Fibroblast of lung (primary cell): ENCODE data around the gene SYNPR.

Experiments used
- CTCF ChIP-seq, 2 donors: IDR thresholded peaks in 1 of 2; conservative IDR thresholded peaks in 1 of 2; 1 replicate in 1 of 2; 2 replicates in 1 of 2; pipeline ENCODE4 v1.5.1; 2011 to 2012; ENCODE audit warnings: low read length in 2 of 2, control low read depth in 1 of 2, inconsistent platforms in 1 of 2, low read depth in 1 of 2, mild to moderate bottlenecking in 1 of 2
- EZH2 ChIP-seq: IDR thresholded peaks from 2 replicates; pipeline ENCODE4 v1.5.1; 2012; ENCODE audit warnings: low read length, control low read depth, mild to moderate bottlenecking; ENCODE audit errors: missing control alignments

DNA sequence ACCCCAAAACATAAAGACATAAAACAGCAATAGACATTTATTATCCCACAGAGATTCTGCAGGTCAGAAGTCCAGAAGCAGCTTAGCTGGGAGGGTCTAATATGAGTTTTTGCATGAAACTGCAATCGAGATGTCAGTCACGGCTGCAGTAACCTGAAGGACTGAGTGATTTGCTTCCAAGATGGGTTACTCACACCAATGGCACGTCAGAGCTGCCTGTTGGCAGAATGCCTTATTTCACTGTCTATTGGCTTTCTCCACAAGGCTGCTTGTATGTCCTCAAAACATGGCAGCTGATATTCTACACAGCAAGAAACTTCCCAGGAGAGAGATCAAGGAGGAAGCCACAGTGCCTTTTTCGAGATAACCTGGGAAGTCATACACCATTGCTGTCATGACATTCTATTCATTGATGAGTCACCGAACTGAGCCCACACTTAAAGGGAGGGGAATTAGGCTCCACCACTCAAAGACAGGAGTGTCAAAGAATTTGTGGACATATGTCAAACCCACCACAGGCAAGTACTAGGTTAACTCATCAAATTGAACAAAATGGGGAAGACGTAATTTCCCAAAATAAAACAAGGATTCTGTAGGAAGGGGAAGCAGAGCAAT, 122.2 kb downstream of the SYNPR start:
- TF ChIP-seq CTCF (conservative IDR thresholded peaks at IDR 0.05 in 1 of 2, IDR thresholded peaks at IDR 0.05 in 1 of 2; ENCODE audit: low read depth in 1 of 2, low read length in 2 of 2) (no peak), EZH2 (no peak)
